NCI-H510A (cell line): ENCODE measurements around the gene MTUS2.

Experiments
- DNase-seq: peaks from one replicate; lab custom pipeline; 2025; lab: John Stamatoyannopoulos, UW

Gene MTUS2

GRCh38 chr13:29108068-29108786, 288.1 kb downstream of the MTUS2 start:
- DNase-seq = no peak

GRCh38 chr13:29109987-29110386, 289.8 kb downstream of the MTUS2 start:
- no peak for DNase-seq

GRCh38 chr13:29111446-29111845, 291.3 kb downstream of the MTUS2 start:
- DNase-seq = no peak

- no peak for DNase-seq
Measured at GRCh38 chr13:29115842-29116241, 295.7 kb downstream of the MTUS2 start.

- DNase-seq = no peak
Measured at GRCh38 chr13:29117663-29118062, 297.5 kb downstream of the MTUS2 start.

GRCh38 chr13:29118471-29118870, 298.3 kb downstream of the MTUS2 start:
- DNase-seq = no peak

GRCh38 chr13:29125191-29125933, 305.2 kb downstream of the MTUS2 start:
- no peak for DNase-seq

- no peak for DNase-seq
Measured at GRCh38 chr13:29125934-29126424, 305.8 kb downstream of the MTUS2 start.

GRCh38 chr13:29129616-29130015, 309.5 kb downstream of the MTUS2 start:
- no peak for DNase-seq

- no peak for DNase-seq
Measured at GRCh38 chr13:29131159-29131558, 311.0 kb downstream of the MTUS2 start.

GRCh38 chr13:29131881-29132668, 311.9 kb downstream of the MTUS2 start:
- no peak for DNase-seq

- no peak for DNase-seq
Measured at GRCh38 chr13:29136341-29136740, 316.2 kb downstream of the MTUS2 start.

- DNase-seq = no peak
Measured at GRCh38 chr13:29137016-29137415, 316.9 kb downstream of the MTUS2 start.

- DNase-seq = no peak
Measured at GRCh38 chr13:29137995-29138394, 317.9 kb downstream of the MTUS2 start.

GRCh38 chr13:29140277-29140676, 320.1 kb downstream of the MTUS2 start:
- DNase-seq = no peak

- DNase-seq = no peak
Measured at GRCh38 chr13:29143847-29144246, 323.7 kb downstream of the MTUS2 start.

GRCh38 chr13:29154390-29154789, 334.3 kb downstream of the MTUS2 start:
- DNase-seq = no peak

GRCh38 chr13:29156136-29156535, 336.0 kb downstream of the MTUS2 start:
- no peak for DNase-seq

GRCh38 chr13:29159871-29160270, 339.7 kb downstream of the MTUS2 start:
- no peak for DNase-seq

- DNase-seq = no peak
Measured at GRCh38 chr13:29160862-29161261, 340.7 kb downstream of the MTUS2 start.

- DNase-seq = no peak
Measured at GRCh38 chr13:29161676-29162075, 341.5 kb downstream of the MTUS2 start.

GRCh38 chr13:29162638-29163235, 342.6 kb downstream of the MTUS2 start:
- no peak for DNase-seq
